HUES64 (cell line): ENCODE results near the gene IKZF2.

ENCODE experiments used
- H3K27ac ChIP-seq: 2 replicates; pipeline ENCODE4 v1.7.0; 2013; ENCODE audit warnings: low read depth, low read length, inconsistent platforms
- H3K27me3 ChIP-seq: 2 replicates; pipeline ENCODE4 v1.6.1; 2013; ENCODE audit warnings: mild to moderate bottlenecking, low read length; ENCODE audit not compliant: insufficient read depth
- H3K36me3 ChIP-seq: 2 replicates; pipeline ENCODE4 v1.6.1; 2013; ENCODE audit warnings: mild to moderate bottlenecking, low read length; ENCODE audit not compliant: insufficient read depth
- H3K4me1 ChIP-seq: 2 replicates; pipeline ENCODE4 v1.6.1; 2013; ENCODE audit warnings: mild to moderate bottlenecking, low read length, moderate library complexity; ENCODE audit not compliant: insufficient read depth
- H3K4me3 ChIP-seq: 2 replicates; pipeline ENCODE4 v1.5.1; 2013; ENCODE audit warnings: mild to moderate bottlenecking, low read length, moderate library complexity
- H3K9ac ChIP-seq: 2 replicates; pipeline ENCODE4 v1.6.1; 2013; ENCODE audit warnings: mild to moderate bottlenecking, low read depth, low read length
- H3K9me3 ChIP-seq: 2 replicates; pipeline ENCODE4 v1.6.1; 2013; ENCODE audit warnings: low read depth, low read length; ENCODE audit not compliant: insufficient read depth
- WGBS: fragments of 150-250, 120-280 bp; methylation state at CpG from one replicate; pipeline ENCODE4 v1.1.7; 2013; ENCODE audit warnings: missing lambda C conversion rate; 5-methylcytosine and 5-hydroxymethylcytosine counted together

Gene IKZF2

GRCh38 chr2:213091765-213092164 is 59.6 kb downstream of the IKZF2 start:
- Histone ChIP-seq H3K27me3 (no peaks in the 10 kb centered on the region), H3K4me1 (peaks cover 4% of the 10 kb centered on the region; the same call in 1 of the 2 replicates), H3K9ac (no peak overlapping the region), H3K27ac (no peak overlapping the region), H3K9me3 (no peaks in the 10 kb centered on the region), H3K36me3 (no peaks in the 10 kb centered on the region), H3K4me3 (no peak overlapping the region)
- 94% methylated on average over 1 of the region's 3 CpGs for WGBS

- 93% methylated on average over 3 of the region's 3 CpGs for WGBS
- Histone ChIP-seq H3K9ac (no peak overlapping the region), H3K4me1 (peaks cover 14% of the 10 kb centered on the region)
These were observed 60.6 kb downstream of the IKZF2 start for GRCh38 chr2:213090772-213091171.

GRCh38 chr2:213089438-213089837 is 62.0 kb downstream of the IKZF2 start:
- H3K9me3 ChIP-seq = no peaks in the 10 kb centered on the region
- H3K4me3 ChIP-seq = no peak overlapping the region
- H3K27ac ChIP-seq = no peak overlapping the region
- H3K4me1 ChIP-seq = peaks cover 18% of the 10 kb centered on the region
- H3K9ac ChIP-seq = no peak overlapping the region
- H3K36me3 ChIP-seq = no peaks in the 10 kb centered on the region
- H3K27me3 ChIP-seq = no peaks in the 10 kb centered on the region
- 90% methylated on average over 1 of the region's 1 CpG for WGBS

More at GRCh38 chr2:213090772-213091171, 60.6 kb downstream of the IKZF2 start:
- H3K27ac ChIP-seq = no peak overlapping the region
- H3K36me3 ChIP-seq = no peaks in the 10 kb centered on the region
- H3K27me3 ChIP-seq = no peaks in the 10 kb centered on the region
- no peak overlapping the region for H3K4me3 ChIP-seq
- no peaks in the 10 kb centered on the region for H3K9me3 ChIP-seq

- Histone ChIP-seq H3K9ac (no peak overlapping the region), H3K4me1 (peaks cover 18% of the 10 kb centered on the region)
- 92% methylated on average over 1 of the region's 3 CpGs for WGBS
These were observed 64.4 kb downstream of the IKZF2 start for GRCh38 chr2:213087040-213087439.

GRCh38 chr2:213086571-213086970 is 64.8 kb downstream of the IKZF2 start:
- Histone ChIP-seq H3K27me3 (no peaks in the 10 kb centered on the region), H3K4me3 (peak overlapping the region; percentile 20; the same call in 1 of the 2 replicates), H3K9ac (peak overlapping the region; percentile 47; the same call in 1 of the 2 replicates), H3K27ac (peak overlapping the region; percentile 25), H3K4me1 (peaks cover 18% of the 10 kb centered on the region), H3K9me3 (no peaks in the 10 kb centered on the region), H3K36me3 (no peaks in the 10 kb centered on the region)
- 43% methylated on average over 1 of the region's 2 CpGs for WGBS

More at GRCh38 chr2:213087040-213087439, 64.4 kb downstream of the IKZF2 start:
- Histone ChIP-seq H3K9me3 (no peaks in the 10 kb centered on the region), H3K27ac (no peak overlapping the region), H3K4me3 (no peak overlapping the region), H3K27me3 (no peaks in the 10 kb centered on the region), H3K36me3 (no peaks in the 10 kb centered on the region)

GRCh38 chr2:213086050-213086449 is 65.4 kb downstream of the IKZF2 start:
- no peaks in the 10 kb centered on the region for H3K9me3 ChIP-seq
- H3K4me3 ChIP-seq = peak overlapping the region; percentile 20; the same call in 1 of the 2 replicates
- peaks cover 18% of the 10 kb centered on the region for H3K4me1 ChIP-seq
- H3K27ac ChIP-seq = peak overlapping the region; percentile 25
- H3K9ac ChIP-seq = peak overlapping the region; percentile 47; the same call in 1 of the 2 replicates
- H3K27me3 ChIP-seq = no peaks in the 10 kb centered on the region
- no peaks in the 10 kb centered on the region for H3K36me3 ChIP-seq

- peak overlapping the region; percentile 15; the same call in 1 of the 2 replicates for H3K27ac ChIP-seq
- 95% methylated on average over 4 of the region's 4 CpGs for WGBS
- H3K9me3 ChIP-seq = no peaks in the 10 kb centered on the region
- no peaks in the 10 kb centered on the region for H3K27me3 ChIP-seq
- H3K36me3 ChIP-seq = no peaks in the 10 kb centered on the region
- peaks cover 18% of the 10 kb centered on the region for H3K4me1 ChIP-seq
- H3K4me3 ChIP-seq = no peak overlapping the region
- H3K9ac ChIP-seq = no peak overlapping the region
These were observed 65.9 kb downstream of the IKZF2 start for GRCh38 chr2:213085538-213085937.

- Histone ChIP-seq H3K4me3 (no peak overlapping the region), H3K36me3 (no peaks in the 10 kb centered on the region), H3K4me1 (peaks cover 18% of the 10 kb centered on the region), H3K27ac (no peak overlapping the region), H3K9ac (no peak overlapping the region), H3K9me3 (no peaks in the 10 kb centered on the region), H3K27me3 (no peaks in the 10 kb centered on the region)
These were observed 67.2 kb downstream of the IKZF2 start for GRCh38 chr2:213084261-213084660.

GRCh38 chr2:213080969-213081617 is 70.3 kb downstream of the IKZF2 start:
- Histone ChIP-seq H3K9me3 (no peaks in the 10 kb centered on the region), H3K36me3 (no peaks in the 10 kb centered on the region), H3K27ac (no peak overlapping the region), H3K9ac (no peak overlapping the region), H3K27me3 (no peaks in the 10 kb centered on the region), H3K4me1 (peaks cover 7% of the 10 kb centered on the region), H3K4me3 (no peak overlapping the region)

- H3K9me3 ChIP-seq = no peaks in the 10 kb centered on the region
- no peak overlapping the region for H3K27ac ChIP-seq
- H3K36me3 ChIP-seq = no peaks in the 10 kb centered on the region
- H3K9ac ChIP-seq = no peak overlapping the region
- no peak overlapping the region for H3K4me3 ChIP-seq
- no peaks in the 10 kb centered on the region for H3K4me1 ChIP-seq
- H3K27me3 ChIP-seq = no peaks in the 10 kb centered on the region
These were observed 71.7 kb downstream of the IKZF2 start for GRCh38 chr2:213079756-213080155.

- WGBS = 83% methylated on average over 1 of the region's 1 CpG
- Histone ChIP-seq H3K27ac (no peak overlapping the region), H3K27me3 (no peaks in the 10 kb centered on the region), H3K36me3 (no peaks in the 10 kb centered on the region), H3K9me3 (no peaks in the 10 kb centered on the region), H3K4me1 (no peaks in the 10 kb centered on the region), H3K9ac (no peak overlapping the region), H3K4me3 (no peak overlapping the region)
These were observed 72.7 kb downstream of the IKZF2 start for GRCh38 chr2:213078686-213079085.

- Histone ChIP-seq H3K27me3 (no peaks in the 10 kb centered on the region), H3K9ac (no peak overlapping the region), H3K4me1 (peaks cover 34% of the 10 kb centered on the region), H3K27ac (no peak overlapping the region), H3K9me3 (no peaks in the 10 kb centered on the region), H3K36me3 (no peaks in the 10 kb centered on the region), H3K4me3 (no peak overlapping the region)
- WGBS = 68% methylated on average over 1 of the region's 1 CpG
These were observed 81.9 kb downstream of the IKZF2 start for GRCh38 chr2:213069531-213069930.
